HFF-Myc (cell line): ENCODE data around the gene CARF.
A peak's percentile ranks its signal among the peaks of the same experiment; 100 is the strongest.

ENCODE experiments used
- DNase-seq: peaks from one replicate; pipeline ENCODE4 v3.0.0-alpha.2; 2011; ENCODE audit warnings: low read depth; ENCODE audit errors: extremely low read depth
- H3K4me3 ChIP-seq: replicated peaks from 2 replicates; pipeline ENCODE4 v1.5.1; 2011; ENCODE audit warnings: low read depth, mild to moderate bottlenecking, control low read depth, low read length
- CTCF ChIP-seq: IDR thresholded peaks from 2 replicates; pipeline ENCODE4 v1.5.1; 2012; ENCODE audit warnings: mild to moderate bottlenecking, low read depth, low read length, control low read depth; ENCODE audit errors: missing control alignments

The CARF gene

GRCh38 chr2:202918860-202919259 is 6.8 kb downstream of the CARF start:
- DNase-seq = no peak
- H3K4me3 ChIP-seq = no peak overlapping the region
- TF ChIP-seq CTCF = no peak

GRCh38 chr2:202932425-202933138 is 20.5 kb downstream of the CARF start:
- TF ChIP-seq CTCF = no peak
- H3K4me3 ChIP-seq = no peak overlapping the region
- peak; percentile 4 for DNase-seq

- no peak for DNase-seq
- H3K4me3 ChIP-seq = no peak overlapping the region
- TF ChIP-seq CTCF = no peak
Observed at GRCh38 chr2:202933139-202933510, 21.1 kb downstream of the CARF start.

- H3K4me3 ChIP-seq = no peak overlapping the region
- DNase-seq = no peak
- no peak for TF ChIP-seq CTCF
Observed at GRCh38 chr2:202933958-202934357, 21.9 kb downstream of the CARF start.

GRCh38 chr2:202934456-202934855 is 22.4 kb downstream of the CARF start:
- no peak overlapping the region for H3K4me3 ChIP-seq
- no peak for DNase-seq
- no peak for TF ChIP-seq CTCF

GRCh38 chr2:202938960-202939359 is 26.9 kb downstream of the CARF start:
- H3K4me3 ChIP-seq = no peak overlapping the region
- no peak for TF ChIP-seq CTCF
- DNase-seq = no peak

- DNase-seq = no peak
- no peak for TF ChIP-seq CTCF
- no peak overlapping the region for H3K4me3 ChIP-seq
Observed at GRCh38 chr2:202941771-202942170, 29.7 kb downstream of the CARF start.
